SK-N-SH (cell line): ENCODE results near the gene ZFC3H1.
"Not testable (repeated sequence)": the region's sequence is repeated elsewhere in the genome, so short reads cannot be mapped to it uniquely, and the experiment has no call there.

Experiments
- CHD2 ChIP-seq: fragments of 150-350 bp; IDR thresholded peaks from 2 replicates; pipeline ENCODE4 v1.6.1; 2018; ENCODE audit warnings: low read length; ENCODE audit not compliant: partially characterized antibody
- CTCF ChIP-seq: fragments of 200-600 bp; sonication (generic); IDR thresholded peaks from 2 replicates; pipeline ENCODE4 v1.6.1; 2017; ENCODE audit warnings: antibody characterized with exemption, mild to moderate bottlenecking, moderate library complexity
- EP300 ChIP-seq, 2 experiments: IDR thresholded peaks; 2 replicates each; pipeline versions ENCODE4 v1.4.0 to v1.6.1; 2012; ENCODE audit warnings: borderline replicate concordance in 1 of 2, low read depth in 1 of 2, low read length in 1 of 2
- EZH2phosphoT487 ChIP-seq: fragments of 200-600 bp; sonication (generic); IDR thresholded peaks from 2 replicates; pipeline ENCODE4 v1.6.1; 2017; ENCODE audit warnings: low read depth, mixed run types, mild to moderate bottlenecking, antibody characterized with exemption, moderate library complexity, borderline replicate concordance
- POLR2AphosphoS5 ChIP-seq: IDR thresholded peaks from 2 replicates; pipeline ENCODE4 v1.6.1; 2012; ENCODE audit warnings: low read depth, low read length
- RCOR1 ChIP-seq: fragments of 150-350 bp; IDR thresholded peaks from 2 replicates; pipeline ENCODE4 v1.6.1; 2017; ENCODE audit warnings: antibody characterized with exemption, low read length
- REST ChIP-seq: IDR thresholded peaks from 2 replicates; pipeline ENCODE4 v1.6.1; 2012; ENCODE audit warnings: mild to moderate bottlenecking, low read depth, low read length, moderate library complexity
- SMC3 ChIP-seq: IDR thresholded peaks from 2 replicates; pipeline ENCODE4 v1.6.1; 2012; ENCODE audit warnings: low read depth, low read length, improper control_type of control experiment
- TEAD4 ChIP-seq: IDR thresholded peaks from 2 replicates; pipeline ENCODE4 v1.4.0; 2012; ENCODE audit warnings: mild to moderate bottlenecking, borderline replicate concordance; ENCODE audit not compliant: insufficient read depth
- ZBTB33 ChIP-seq: IDR thresholded peaks from 2 replicates; pipeline ENCODE4 v1.4.0; 2012; ENCODE audit warnings: low read depth, borderline replicate concordance

GRCh38 chr12:71569885-71570284, 93.8 kb downstream of the ZFC3H1 start:
- TF ChIP-seq SMC3; EP300 (IDR thresholded peaks at IDR 0.05; ENCODE audit: borderline replicate concordance in 1 of 2, low read depth in 1 of 2, low read length in 1 of 2); POLR2AphosphoS5; CTCF; EZH2phosphoT487; REST; ZBTB33; TEAD4; RCOR1; CHD2: not testable (repeated sequence)
